Fibroblast of villous mesenchyme (primary cell): ENCODE results near the gene SMURF1. TPM values are rescaled to one million over a fixed set of nuclear protein-coding genes. Genes with fewer than 3 reads are reported as not detected.

ENCODE experiments used
- DNase-seq: peaks from one replicate; pipeline ENCODE4 v3.0.0-alpha.2; 2010; ENCODE audit warnings: low read depth
- H3K4me3 ChIP-seq: 2 replicates; pipeline ENCODE4 v1.5.1; 2011; ENCODE audit warnings: low read depth, mild to moderate bottlenecking, low read length
- total RNA-seq: library from RNA; depleted of rRNA; stranded (reverse); fragments of >200 nt; gene quantifications from 2 replicates; pipeline ENCODE4 v1.2.3, GENCODE V29; 2012
- TF ChIP-seq, protein P1 (sequence below): IDR thresholded peaks from 2 replicates; pipeline ENCODE4 v1.5.1; 2012; ENCODE audit warnings: low read depth, mild to moderate bottlenecking, low read length; ENCODE audit not compliant: insufficient read depth

The SMURF1 gene
- total RNA-seq, 1 donor: 29.8 TPM

DNA sequence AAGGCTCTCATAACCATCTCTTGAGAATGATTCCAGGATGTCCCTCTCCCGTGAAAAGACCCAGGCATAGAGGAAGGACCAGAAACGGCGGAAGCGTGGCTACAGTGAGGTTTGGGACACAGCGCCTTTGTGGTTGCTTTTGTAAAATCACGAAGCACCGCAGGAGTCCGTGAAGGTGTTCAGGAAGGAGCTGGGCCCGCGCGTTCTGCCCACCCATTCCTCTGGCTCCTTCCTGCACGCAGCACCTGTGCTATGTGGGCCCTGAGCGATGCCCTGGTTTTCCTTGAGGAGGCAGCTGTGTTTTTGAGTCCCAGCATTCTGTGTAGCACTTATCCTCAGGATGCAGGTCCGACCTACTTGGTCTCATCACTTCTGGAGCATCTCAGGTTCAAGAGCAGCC lies 152.8 kb downstream of the SMURF1 start:
- no peak overlapping the region for H3K4me3 ChIP-seq
- DNase-seq: no peak
- TF ChIP-seq, protein P1, sequence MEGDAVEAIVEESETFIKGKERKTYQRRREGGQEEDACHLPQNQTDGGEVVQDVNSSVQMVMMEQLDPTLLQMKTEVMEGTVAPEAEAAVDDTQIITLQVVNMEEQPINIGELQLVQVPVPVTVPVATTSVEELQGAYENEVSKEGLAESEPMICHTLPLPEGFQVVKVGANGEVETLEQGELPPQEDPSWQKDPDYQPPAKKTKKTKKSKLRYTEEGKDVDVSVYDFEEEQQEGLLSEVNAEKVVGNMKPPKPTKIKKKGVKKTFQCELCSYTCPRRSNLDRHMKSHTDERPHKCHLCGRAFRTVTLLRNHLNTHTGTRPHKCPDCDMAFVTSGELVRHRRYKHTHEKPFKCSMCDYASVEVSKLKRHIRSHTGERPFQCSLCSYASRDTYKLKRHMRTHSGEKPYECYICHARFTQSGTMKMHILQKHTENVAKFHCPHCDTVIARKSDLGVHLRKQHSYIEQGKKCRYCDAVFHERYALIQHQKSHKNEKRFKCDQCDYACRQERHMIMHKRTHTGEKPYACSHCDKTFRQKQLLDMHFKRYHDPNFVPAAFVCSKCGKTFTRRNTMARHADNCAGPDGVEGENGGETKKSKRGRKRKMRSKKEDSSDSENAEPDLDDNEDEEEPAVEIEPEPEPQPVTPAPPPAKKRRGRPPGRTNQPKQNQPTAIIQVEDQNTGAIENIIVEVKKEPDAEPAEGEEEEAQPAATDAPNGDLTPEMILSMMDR: no peak

- TF ChIP-seq, protein P1: no peak
- DNase-seq: no peak
These were observed 153.6 kb downstream of the SMURF1 start for GRCh38 chr7:98990356-98990755.

GRCh38 chr7:98988641-98989040 lies 155.3 kb downstream of the SMURF1 start:
- DNase-seq: no peak
- TF ChIP-seq, protein P1: no peak
- H3K4me3 ChIP-seq: no peak overlapping the region

More at GRCh38 chr7:98990356-98990755, 153.6 kb downstream of the SMURF1 start:
- H3K4me3 ChIP-seq: no peak overlapping the region

- DNase-seq: no peak
- TF ChIP-seq, protein P1: no peak
- no peak overlapping the region for H3K4me3 ChIP-seq
These were observed 158.0 kb downstream of the SMURF1 start for GRCh38 chr7:98985945-98986344.

DNA sequence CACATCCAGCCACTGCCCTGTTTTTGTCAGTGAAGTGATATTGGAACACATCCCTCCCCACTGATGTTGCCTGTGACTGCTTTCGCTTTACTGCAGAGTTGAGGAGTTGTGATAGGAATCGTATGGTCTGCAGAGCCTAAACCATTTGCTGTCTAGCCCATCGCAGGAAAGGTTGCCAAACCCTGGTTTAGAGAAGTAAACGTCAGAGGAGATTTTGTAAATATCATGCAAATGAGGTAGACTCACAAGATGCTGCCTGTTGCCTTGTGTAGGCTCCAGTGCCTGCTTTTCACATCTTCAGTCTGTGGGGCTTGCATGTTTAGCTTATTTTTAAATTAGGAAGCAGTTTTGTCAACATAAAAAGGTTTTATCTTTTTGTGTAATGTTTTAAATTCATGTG lies 158.5 kb downstream of the SMURF1 start:
- TF ChIP-seq, protein P1: no peak
- H3K4me3 ChIP-seq: no peak overlapping the region
- no peak for DNase-seq

- H3K4me3 ChIP-seq: no peak overlapping the region
- DNase-seq: no peak
- TF ChIP-seq, protein P1: no peak
These were observed 159.8 kb downstream of the SMURF1 start for GRCh38 chr7:98984126-98984525.

DNA sequence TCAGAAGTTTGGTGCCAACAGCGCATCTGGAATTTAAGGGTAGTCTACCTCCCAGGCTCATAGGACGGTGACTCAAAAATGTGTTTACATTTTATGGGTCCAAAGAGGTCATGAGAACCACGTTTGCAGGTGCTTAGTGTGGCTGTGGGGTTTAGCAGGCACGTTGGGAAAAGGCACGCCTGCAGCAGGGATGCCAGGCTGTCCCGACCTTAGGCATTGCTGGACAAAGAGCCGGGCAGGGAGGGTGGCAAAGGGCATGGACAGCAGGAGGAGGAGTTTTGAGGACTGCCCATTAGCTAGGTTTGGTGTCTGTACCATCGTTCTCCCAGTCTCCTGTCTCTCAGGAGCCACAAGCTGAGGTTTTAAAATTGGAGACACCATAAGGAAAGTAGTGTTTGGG lies 161.2 kb downstream of the SMURF1 start:
- no peak for DNase-seq
- TF ChIP-seq, protein P1: no peak
- H3K4me3 ChIP-seq: no peak overlapping the region
